ENCODE results near the gene TEX55.
"Not testable (repeated sequence)": the region's sequence is repeated elsewhere in the genome, so short reads cannot be mapped to it uniquely, and the experiment has no call there.

TEX55 gene

DNA sequence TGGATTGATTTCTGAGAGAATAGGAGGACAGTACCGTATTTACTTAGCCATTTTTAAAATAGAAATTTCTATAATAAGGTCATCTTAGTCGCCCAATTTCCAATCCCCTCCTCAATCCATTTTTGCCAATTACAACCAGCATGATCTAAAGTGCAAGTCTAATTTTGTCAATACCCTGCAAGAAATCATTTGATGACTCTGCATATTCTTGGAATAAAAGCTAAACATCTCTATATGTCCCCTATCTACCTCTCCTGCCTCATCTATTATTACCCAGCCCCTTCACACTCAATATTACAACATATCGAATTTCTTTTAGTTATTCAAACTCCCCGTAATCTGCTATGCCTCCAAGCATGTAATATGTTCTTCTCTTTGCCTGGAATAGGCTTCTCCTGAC is 41.9 kb upstream of the TEX55 start:
- WGBS, 2 donors (ENCODE audit: extremely low coverage in 2 of 2, insufficient read length in 2 of 2, insufficient replicate concordance in 1 of 2) = 100% methylated on average over 1 to 2 of the region's 4 CpGs
- H3K9me3 ChIP-seq (replicated peaks in 1 of 2; ENCODE audit: control insufficient read depth in 2 of 2, insufficient read depth in 1 of 2, low read depth in 1 of 2, low read length in 2 of 2) = no peaks in the 10 kb centered on the region

DNA sequence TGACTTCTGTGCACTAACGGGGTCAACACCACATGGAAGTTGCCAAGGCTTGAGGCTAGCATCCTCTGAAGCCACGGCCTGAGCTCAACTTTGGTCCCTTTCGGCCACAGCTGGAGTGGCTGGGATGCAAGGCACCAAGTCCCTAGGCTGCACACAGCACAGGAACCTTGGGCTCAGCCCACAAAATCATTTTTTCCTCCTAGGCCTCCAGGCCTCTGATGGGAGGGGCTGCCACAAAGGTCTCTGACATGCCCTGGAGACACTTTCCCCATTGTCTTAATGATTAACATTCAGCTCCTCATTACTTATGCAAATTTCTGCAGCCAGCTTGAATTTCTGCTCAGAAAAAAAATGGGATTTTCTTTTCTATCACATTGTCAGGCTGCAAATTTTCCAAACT is 27.6 kb upstream of the TEX55 start:
- H2BK15ac ChIP-seq (ENCODE audit: low read length); H3K4me2 ChIP-seq (ENCODE audit: insufficient read depth, low read length, poor library complexity, severe bottlenecking): not testable (repeated sequence)
- WGBS, 2 donors (ENCODE audit: extremely low coverage in 2 of 2, insufficient read length in 2 of 2, insufficient replicate concordance in 1 of 2) = no CpG with 5 or more reads among the region's 3 CpGs

More for the DNA sequence above, 41.9 kb upstream of the TEX55 start:
- Histone ChIP-seq H3K27me3 (ENCODE audit: control insufficient read depth in 3 of 3, insufficient read depth in 3 of 3, low read depth in 1 of 3, low read length in 3 of 3) (no peaks in the 10 kb centered on the region), H3K4me2 (ENCODE audit: insufficient read depth, low read length, poor library complexity, severe bottlenecking) (no peak overlapping the region), H3K27ac (replicated peaks; ENCODE audit: low read length) (no peak overlapping the region), H2AK5ac (ENCODE audit: low read depth, low read length) (no peak overlapping the region), H3K4ac (ENCODE audit: low read length) (no peak overlapping the region), H2BK120ac (ENCODE audit: low read depth, low read length) (no peak overlapping the region), H2BK5ac (ENCODE audit: low read length) (no peak overlapping the region), H3K36me3 (replicated peaks in 1 of 2; ENCODE audit: control insufficient read depth in 2 of 2, insufficient read depth in 2 of 2, low read length in 2 of 2) (no peaks in the 10 kb centered on the region), H3K18ac (ENCODE audit: low read length) (no peak overlapping the region), H3K23ac (ENCODE audit: low read depth, low read length, poor library complexity) (no peak overlapping the region), H2AFZ (ENCODE audit: low read length) (no peak overlapping the region), H3K79me1 (ENCODE audit: low read depth, low read length) (no peaks in the 10 kb centered on the region), H3K14ac (ENCODE audit: low read length) (no peak overlapping the region), H4K91ac (ENCODE audit: low read depth, low read length, poor library complexity) (no peak overlapping the region), H3K4me3 (ENCODE audit: low read length in 2 of 2) (no peak overlapping the region), H2BK12ac (ENCODE audit: low read length) (no peak overlapping the region), H4K8ac (ENCODE audit: low read depth, low read length) (no peak overlapping the region), H3K4me1 (ENCODE audit: control insufficient read depth in 2 of 2, insufficient read depth in 1 of 2, low read depth in 1 of 2, low read length in 2 of 2) (no peaks in the 10 kb centered on the region), H2BK15ac (ENCODE audit: low read length) (no peak overlapping the region), H3K9ac (ENCODE audit: low read depth, low read length, poor library complexity) (no peak overlapping the region)
- DNase-seq (ENCODE audit: low spot score) = no peak

GRCh38 chr3:119120480-119120879 is 25.5 kb upstream of the TEX55 start:
- H3K18ac ChIP-seq (ENCODE audit: low read length) = no peak overlapping the region
- no peak overlapping the region for H3K23ac ChIP-seq (ENCODE audit: low read depth, low read length, poor library complexity)
- H2BK5ac ChIP-seq (ENCODE audit: low read length) = no peak overlapping the region
- DNase-seq (ENCODE audit: low spot score) = no peak
- no peak overlapping the region for H4K8ac ChIP-seq (ENCODE audit: low read depth, low read length)
- no peak overlapping the region for H4K91ac ChIP-seq (ENCODE audit: low read depth, low read length, poor library complexity)
- no peak overlapping the region for H3K4ac ChIP-seq (ENCODE audit: low read length)
- WGBS, 2 donors (ENCODE audit: extremely low coverage in 2 of 2, insufficient read length in 2 of 2, insufficient replicate concordance in 1 of 2) = no CpG with 5 or more reads among the region's 2 CpGs
- H3K4me2 ChIP-seq (ENCODE audit: insufficient read depth, low read length, poor library complexity, severe bottlenecking) = no peak overlapping the region
- peaks cover 0 to 2% of the 10 kb centered on the region in 2 donors for H3K9me3 ChIP-seq (replicated peaks in 1 of 2; ENCODE audit: control insufficient read depth in 2 of 2, insufficient read depth in 1 of 2, low read depth in 1 of 2, low read length in 2 of 2)
- no peak overlapping the region for H3K27ac ChIP-seq (replicated peaks; ENCODE audit: low read length)
- H2BK120ac ChIP-seq (ENCODE audit: low read depth, low read length) = no peak overlapping the region
- H3K4me3 ChIP-seq (ENCODE audit: low read length in 2 of 2) = no peak overlapping the region
- H3K79me1 ChIP-seq (ENCODE audit: low read depth, low read length) = no peaks in the 10 kb centered on the region
- H2AFZ ChIP-seq (ENCODE audit: low read length) = no peak overlapping the region
- no peak overlapping the region for H2BK15ac ChIP-seq (ENCODE audit: low read length)
- no peaks in the 10 kb centered on the region for H3K27me3 ChIP-seq (ENCODE audit: control insufficient read depth in 3 of 3, insufficient read depth in 3 of 3, low read depth in 1 of 3, low read length in 3 of 3)
- no peak overlapping the region for H2AK5ac ChIP-seq (ENCODE audit: low read depth, low read length)
- H3K9ac ChIP-seq (ENCODE audit: low read depth, low read length, poor library complexity) = no peak overlapping the region
- no peaks in the 10 kb centered on the region for H3K36me3 ChIP-seq (replicated peaks in 1 of 2; ENCODE audit: control insufficient read depth in 2 of 2, insufficient read depth in 2 of 2, low read length in 2 of 2)
- no peak overlapping the region for H2BK12ac ChIP-seq (ENCODE audit: low read length)
- no peaks in the 10 kb centered on the region for H3K4me1 ChIP-seq (ENCODE audit: control insufficient read depth in 2 of 2, insufficient read depth in 1 of 2, low read depth in 1 of 2, low read length in 2 of 2)
- H3K14ac ChIP-seq (ENCODE audit: low read length) = no peak overlapping the region

More for the DNA sequence above, 27.6 kb upstream of the TEX55 start:
- not testable (repeated sequence) for H2BK120ac ChIP-seq (ENCODE audit: low read depth, low read length); H4K91ac ChIP-seq (ENCODE audit: low read depth, low read length, poor library complexity); H3K14ac ChIP-seq (ENCODE audit: low read length); H3K79me1 ChIP-seq (ENCODE audit: low read depth, low read length); H3K4me3 ChIP-seq (ENCODE audit: low read length in 2 of 2); H2BK12ac ChIP-seq (ENCODE audit: low read length); H3K36me3 ChIP-seq (replicated peaks in 1 of 2; ENCODE audit: control insufficient read depth in 2 of 2, insufficient read depth in 2 of 2, low read length in 2 of 2); H3K23ac ChIP-seq (ENCODE audit: low read depth, low read length, poor library complexity); DNase-seq (ENCODE audit: low spot score); H4K8ac ChIP-seq (ENCODE audit: low read depth, low read length); H3K4me1 ChIP-seq (ENCODE audit: control insufficient read depth in 2 of 2, insufficient read depth in 1 of 2, low read depth in 1 of 2, low read length in 2 of 2); H2BK5ac ChIP-seq (ENCODE audit: low read length); H3K9ac ChIP-seq (ENCODE audit: low read depth, low read length, poor library complexity); H3K9me3 ChIP-seq (replicated peaks in 1 of 2; ENCODE audit: control insufficient read depth in 2 of 2, insufficient read depth in 1 of 2, low read depth in 1 of 2, low read length in 2 of 2); H3K18ac ChIP-seq (ENCODE audit: low read length); H3K27ac ChIP-seq (replicated peaks; ENCODE audit: low read length); H2AK5ac ChIP-seq (ENCODE audit: low read depth, low read length); H3K4ac ChIP-seq (ENCODE audit: low read length); H2AFZ ChIP-seq (ENCODE audit: low read length); H3K27me3 ChIP-seq (ENCODE audit: control insufficient read depth in 3 of 3, insufficient read depth in 3 of 3, low read depth in 1 of 3, low read length in 3 of 3)

DNA sequence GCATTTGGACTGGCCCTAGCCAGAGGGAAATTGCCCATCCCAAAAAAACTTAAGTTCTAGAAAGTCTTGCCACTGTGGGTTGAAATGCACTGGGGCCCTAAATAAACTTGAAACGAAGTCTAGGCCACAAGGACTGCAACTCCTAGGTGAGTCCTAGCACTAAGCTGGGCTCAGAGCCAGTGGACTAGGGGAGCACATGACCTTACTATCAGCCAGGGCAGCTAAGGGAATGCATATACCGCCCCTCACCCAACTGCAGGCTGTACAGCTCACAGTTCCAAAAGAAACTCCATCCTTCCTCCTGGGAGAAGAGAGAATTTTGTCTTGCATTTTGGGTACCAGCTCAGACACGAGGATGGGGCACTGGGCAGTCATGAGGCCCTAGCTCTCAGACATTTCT is 23.6 kb upstream of the TEX55 start:
- no peaks in the 10 kb centered on the region for H3K27me3 ChIP-seq (ENCODE audit: control insufficient read depth in 3 of 3, insufficient read depth in 3 of 3, low read depth in 1 of 3, low read length in 3 of 3)
- peaks cover 0 to 5% of the 10 kb centered on the region in 2 donors for H3K4me1 ChIP-seq (ENCODE audit: control insufficient read depth in 2 of 2, insufficient read depth in 1 of 2, low read depth in 1 of 2, low read length in 2 of 2)
- H3K79me1 ChIP-seq (ENCODE audit: low read depth, low read length) = no peaks in the 10 kb centered on the region
- H3K4ac ChIP-seq (ENCODE audit: low read length) = no peak overlapping the region
- H2BK120ac ChIP-seq (ENCODE audit: low read depth, low read length) = no peak overlapping the region
- H3K36me3 ChIP-seq (replicated peaks in 1 of 2; ENCODE audit: control insufficient read depth in 2 of 2, insufficient read depth in 2 of 2, low read length in 2 of 2) = no peaks in the 10 kb centered on the region
- H4K91ac ChIP-seq (ENCODE audit: low read depth, low read length, poor library complexity) = no peak overlapping the region
- no peak overlapping the region for H2AFZ ChIP-seq (ENCODE audit: low read length)
- no peak overlapping the region for H2BK5ac ChIP-seq (ENCODE audit: low read length)
- H2BK15ac ChIP-seq (ENCODE audit: low read length) = no peak overlapping the region
- no peak overlapping the region for H3K4me2 ChIP-seq (ENCODE audit: insufficient read depth, low read length, poor library complexity, severe bottlenecking)
- no peak overlapping the region for H3K18ac ChIP-seq (ENCODE audit: low read length)
- H4K8ac ChIP-seq (ENCODE audit: low read depth, low read length) = no peak overlapping the region
- no peak overlapping the region for H2AK5ac ChIP-seq (ENCODE audit: low read depth, low read length)
- no CpG with 5 or more reads among the region's 3 CpGs for WGBS, 2 donors (ENCODE audit: extremely low coverage in 2 of 2, insufficient read length in 2 of 2, insufficient replicate concordance in 1 of 2)
- no peak overlapping the region for H3K14ac ChIP-seq (ENCODE audit: low read length)
- H3K9me3 ChIP-seq (replicated peaks in 1 of 2; ENCODE audit: control insufficient read depth in 2 of 2, insufficient read depth in 1 of 2, low read depth in 1 of 2, low read length in 2 of 2) = peaks cover 0 to 2% of the 10 kb centered on the region in 2 donors
- no peak overlapping the region for H3K27ac ChIP-seq (replicated peaks; ENCODE audit: low read length)
- no peak overlapping the region for H2BK12ac ChIP-seq (ENCODE audit: low read length)
- H3K4me3 ChIP-seq (ENCODE audit: low read length in 2 of 2) = no peak overlapping the region
- H3K23ac ChIP-seq (ENCODE audit: low read depth, low read length, poor library complexity) = no peak overlapping the region
- no peak overlapping the region for H3K9ac ChIP-seq (ENCODE audit: low read depth, low read length, poor library complexity)
- no peak for DNase-seq (ENCODE audit: low spot score)

Data from neuronal stem cell (in vitro differentiated cells).